ENCODE measurements around the gene ARHGEF19. TPM values are rescaled to one million over a fixed set of nuclear protein-coding genes. Genes with fewer than 3 reads are reported as not detected.
"Not testable (repeated sequence)": the region's sequence is repeated elsewhere in the genome, so short reads cannot be mapped to it uniquely, and the experiment has no call there.

Gene ARHGEF19
- 1 to 10 TPM; 5.5 to 8.4 (median 6.8) TPM for polyA plus RNA-seq

DNA sequence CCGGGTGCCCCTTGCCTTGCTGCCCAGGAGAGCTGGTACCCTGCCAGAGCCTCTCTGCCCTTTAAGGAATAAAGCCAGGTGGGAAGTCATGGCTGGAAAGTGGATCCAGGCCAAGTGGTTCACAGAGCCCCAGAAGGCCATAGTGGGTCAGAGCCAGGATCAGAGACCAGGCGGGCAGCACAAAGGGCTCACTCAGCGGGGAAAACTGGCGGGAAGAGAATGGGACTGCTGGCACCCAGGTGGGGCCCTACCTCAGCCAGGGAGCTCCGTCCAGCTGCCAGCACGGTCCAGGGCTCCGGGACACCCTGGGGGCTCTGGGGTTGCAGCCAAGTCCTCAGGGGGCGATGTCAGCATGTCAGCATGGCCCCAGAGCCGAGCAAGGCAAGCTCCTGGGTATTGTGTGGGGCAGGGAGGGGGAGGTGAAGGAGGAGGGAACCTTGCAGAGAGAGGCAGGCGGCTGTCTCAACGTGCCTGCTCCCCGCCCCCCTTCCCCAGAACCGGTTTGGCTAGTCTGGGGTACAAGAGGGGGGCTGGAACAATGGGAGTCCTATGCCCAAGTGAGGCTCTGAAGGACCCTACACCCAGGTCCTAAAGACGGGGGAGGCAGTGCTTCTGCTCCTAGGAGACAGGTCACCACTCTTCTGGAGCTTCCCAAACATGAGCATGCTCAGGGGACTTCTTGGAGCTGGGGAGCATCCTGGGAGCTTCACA is at the start of gene ARHGEF19:
Gene ARHGEF19, minus strand, starts transcription at position 402 of the 711 bp plus-strand sequence. CDS start 3,598 bp downstream, outside the sequence.
- H3K27ac ChIP-seq (ENCODE audit: low read depth, low read length), result no peak within 1 kb of the TSS
- 14 to 53% (median 49%) methylated on average over 14 of the region's 14 CpGs for WGBS, 3 donors

DNA sequence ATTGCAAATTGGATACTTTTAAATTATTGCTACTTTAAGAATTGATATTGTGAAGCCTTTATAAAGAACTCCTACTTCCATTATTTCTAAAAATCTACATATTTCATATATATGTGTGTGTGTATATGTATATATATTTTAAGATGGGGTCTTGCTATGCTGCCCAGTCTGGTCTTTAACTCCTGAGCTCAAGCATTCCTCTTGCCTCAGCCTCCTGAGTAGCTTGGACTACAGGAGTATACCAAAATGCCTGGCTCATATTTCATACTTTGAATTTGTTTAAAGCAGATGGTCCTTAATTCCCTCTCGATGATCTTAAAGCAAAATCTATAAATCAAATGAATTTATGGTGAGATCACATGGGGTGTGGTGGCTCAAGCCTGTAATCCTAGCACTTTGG is 49.6 kb upstream of the ARHGEF19 start:
- no peak overlapping the region for H3K27ac ChIP-seq (ENCODE audit: low read depth, low read length)
- 80 to 86% (median 86%) methylated on average over 1 of the region's 1 CpG for WGBS, 3 donors

DNA sequence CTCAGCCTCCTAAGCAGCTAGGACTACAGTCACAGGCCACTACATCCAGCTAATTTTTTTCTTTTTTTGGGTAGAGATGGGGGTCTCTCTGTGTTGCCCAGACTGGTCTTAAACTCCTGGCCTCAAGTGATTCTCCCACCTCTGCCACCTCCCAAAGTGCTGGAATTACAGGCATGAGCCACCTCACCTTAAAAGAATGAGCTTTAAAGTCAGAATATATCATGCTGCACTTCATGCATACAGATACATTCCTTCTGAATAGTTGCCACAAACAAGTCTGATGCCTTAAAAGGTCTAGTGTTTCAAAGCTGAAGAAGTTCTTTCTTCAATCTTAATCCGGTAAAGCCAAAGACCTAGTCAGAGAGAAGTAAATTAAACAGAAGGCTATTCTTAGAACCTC is 48.4 kb upstream of the ARHGEF19 start:
- 87 to 92% (median 90%) methylated on average over 1 of the region's 1 CpG for WGBS, 3 donors
- H3K27ac ChIP-seq (ENCODE audit: low read depth, low read length), result no peak overlapping the region

DNA sequence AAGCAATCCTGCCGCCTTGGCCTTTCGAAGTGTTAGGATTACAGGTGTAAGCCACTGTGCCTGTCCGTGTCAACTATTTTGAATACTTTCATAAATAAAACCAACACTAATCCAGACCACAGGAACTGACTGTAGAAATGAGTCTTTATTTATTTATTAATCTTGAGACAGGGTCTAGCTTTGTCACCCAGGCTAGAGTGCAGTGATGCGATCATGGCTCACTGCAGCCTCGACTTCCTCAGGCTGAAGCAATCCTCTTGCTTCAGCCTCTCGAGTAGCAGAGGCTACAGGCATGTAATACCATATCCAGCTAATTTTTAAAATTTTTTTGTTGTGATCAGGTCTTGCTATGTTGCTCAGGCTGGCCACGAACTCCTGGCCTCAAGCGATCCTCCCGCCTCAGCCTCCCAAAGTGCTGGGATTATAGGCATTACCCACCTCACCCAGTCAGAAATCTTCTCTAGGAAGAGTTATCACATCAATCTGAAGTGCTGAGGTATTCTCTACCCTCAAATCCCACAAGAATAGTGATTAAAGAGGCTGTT is 46.2 kb upstream of the ARHGEF19 start:
- H3K27ac ChIP-seq (ENCODE audit: low read depth, low read length), result no peak overlapping the region
- WGBS, 3 donors, result 90 to 99% (median 92%) methylated on average over 9 of the region's 9 CpGs

DNA sequence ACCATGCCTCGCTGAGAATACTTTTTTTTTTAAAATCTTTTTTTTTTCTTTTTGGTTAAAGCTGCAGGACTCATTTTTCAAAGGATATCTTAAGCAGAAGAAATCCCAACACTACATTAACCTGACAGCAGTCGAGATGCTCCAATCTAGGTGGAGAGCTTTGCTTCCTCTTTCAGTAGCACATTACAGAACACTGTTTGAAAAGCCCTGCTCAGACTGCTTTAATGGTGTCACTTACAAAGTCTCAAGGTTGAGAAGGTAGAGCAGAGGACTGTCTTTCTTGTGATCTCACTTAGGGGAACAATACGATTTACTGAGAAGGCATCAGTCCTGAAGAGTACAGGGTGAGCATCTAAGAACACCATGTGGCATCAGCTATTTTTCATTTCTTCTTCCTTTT is 45.5 kb upstream of the ARHGEF19 start:
- 90 to 96% (median 90%) methylated on average over 3 of the region's 3 CpGs for whole genome bisulfite sequencing, 3 donors

DNA sequence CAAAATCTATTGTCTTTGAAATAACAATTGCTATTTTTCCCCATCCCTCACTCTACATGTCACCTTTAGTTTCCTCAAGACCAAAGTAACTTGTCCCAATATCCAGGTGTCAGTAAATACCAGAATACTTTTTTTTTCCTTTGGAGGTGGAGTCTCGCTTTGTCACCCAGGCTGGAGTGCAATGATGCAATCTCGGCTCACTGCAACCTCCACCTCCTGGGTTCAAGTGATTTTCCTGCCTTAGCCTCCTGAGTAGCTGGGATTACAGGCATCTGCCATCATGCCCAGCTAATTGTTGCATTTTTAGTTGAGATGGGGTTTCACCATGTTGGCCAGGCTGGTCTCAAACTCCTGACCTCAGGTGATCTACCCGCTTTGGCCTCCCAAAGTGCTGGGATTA is 45.1 kb upstream of the ARHGEF19 start:
- WGBS, 3 donors, result 94 to 96% (median 94%) methylated on average over 3 of the region's 3 CpGs

More for the DNA sequence above, 45.5 kb upstream of the ARHGEF19 start:
- no peak overlapping the region for H3K27ac ChIP-seq (ENCODE audit: low read depth, low read length)

DNA sequence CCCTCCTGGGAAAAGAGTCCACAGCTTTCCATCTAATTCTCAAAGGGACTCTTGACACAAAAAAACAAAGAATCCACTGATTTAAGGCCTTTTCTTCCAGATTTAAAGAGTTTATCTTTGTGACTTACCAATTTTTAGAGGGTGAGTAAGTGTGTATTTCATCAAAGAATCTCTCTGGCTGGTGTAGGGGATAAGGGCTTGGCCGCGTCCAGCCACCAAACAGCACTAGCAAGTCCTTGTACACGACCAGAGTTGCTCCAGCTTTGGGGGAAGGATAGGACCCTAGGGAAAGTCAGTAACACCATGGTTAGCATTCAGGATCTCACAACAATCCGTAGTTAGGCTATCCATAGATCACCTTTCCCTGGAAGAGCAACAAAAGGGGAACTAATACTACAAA is 44.0 kb upstream of the ARHGEF19 start:
- no peak overlapping the region for H3K27ac ChIP-seq (ENCODE audit: low read depth, low read length)
- WGBS, 3 donors, result 77 to 84% (median 78%) methylated on average over 4 of the region's 4 CpGs

More for the DNA sequence above, 45.1 kb upstream of the ARHGEF19 start:
- not testable (repeated sequence) for H3K27ac ChIP-seq (ENCODE audit: low read depth, low read length)

DNA sequence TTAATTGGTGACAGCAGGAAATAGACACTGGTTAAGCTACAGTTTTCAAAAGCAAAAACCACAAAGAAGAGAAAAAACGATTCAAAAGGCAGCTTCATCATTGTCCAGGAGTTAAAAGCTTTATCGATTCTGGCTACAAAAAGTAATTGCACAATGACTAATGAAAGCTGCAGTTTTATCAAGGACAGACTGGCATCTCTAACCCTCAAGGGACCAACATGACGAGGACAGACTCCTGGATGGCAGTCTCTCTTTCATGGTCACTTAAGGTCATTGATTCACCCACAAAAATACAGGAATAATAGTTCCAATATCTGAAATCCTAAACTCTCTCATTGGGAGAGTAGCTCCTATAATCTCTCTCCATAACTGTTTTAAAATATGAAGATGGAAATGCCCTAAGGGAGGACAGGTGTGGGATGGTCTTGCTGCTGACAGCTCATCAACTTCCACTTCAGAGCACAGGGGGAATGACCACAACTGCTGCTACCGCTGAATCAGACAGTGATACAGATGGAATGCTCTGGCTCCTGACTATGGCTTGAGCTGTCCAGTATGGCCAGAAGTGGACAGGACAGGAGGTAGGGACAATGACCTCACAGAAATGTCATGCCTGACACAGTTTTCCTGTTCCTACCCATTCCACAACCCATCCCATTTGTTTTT is 41.9 kb upstream of the ARHGEF19 start:
- 51 to 69% (median 69%) methylated on average over 4 of the region's 4 CpGs for WGBS, 3 donors
- no peak overlapping the region for H3K27ac ChIP-seq (ENCODE audit: low read depth, low read length)

DNA sequence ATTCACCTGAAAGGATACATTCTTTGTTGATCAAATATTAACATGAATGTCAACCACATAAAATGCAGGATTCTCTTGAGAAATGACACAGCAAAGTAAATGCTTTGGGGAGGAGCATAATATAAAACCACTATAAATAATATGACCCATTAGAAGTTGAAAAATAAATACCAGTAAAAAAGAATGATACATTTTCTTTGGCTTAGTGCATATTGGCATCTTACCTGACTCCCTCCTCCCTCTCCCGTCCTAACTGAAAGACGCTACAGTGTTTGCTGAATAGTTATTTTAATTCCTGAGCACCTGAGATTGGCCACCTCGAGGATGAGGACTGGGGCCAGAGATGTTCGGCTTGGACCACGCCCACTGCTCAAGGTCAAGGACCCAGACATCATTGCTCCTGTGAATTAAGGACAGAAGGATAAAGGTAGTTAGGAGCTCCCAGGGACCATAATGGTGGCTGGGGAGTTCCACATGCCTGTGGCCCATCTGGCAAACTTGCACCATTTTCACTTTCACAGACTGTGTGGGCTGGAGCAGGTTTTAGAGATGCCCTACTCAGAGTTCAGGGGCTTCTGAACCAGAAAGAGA is 41.0 kb upstream of the ARHGEF19 start:
- 52 to 90% (median 88%) methylated on average over 5 of the region's 5 CpGs for WGBS, 3 donors
- no peak overlapping the region for H3K27ac ChIP-seq (ENCODE audit: low read depth, low read length)

DNA sequence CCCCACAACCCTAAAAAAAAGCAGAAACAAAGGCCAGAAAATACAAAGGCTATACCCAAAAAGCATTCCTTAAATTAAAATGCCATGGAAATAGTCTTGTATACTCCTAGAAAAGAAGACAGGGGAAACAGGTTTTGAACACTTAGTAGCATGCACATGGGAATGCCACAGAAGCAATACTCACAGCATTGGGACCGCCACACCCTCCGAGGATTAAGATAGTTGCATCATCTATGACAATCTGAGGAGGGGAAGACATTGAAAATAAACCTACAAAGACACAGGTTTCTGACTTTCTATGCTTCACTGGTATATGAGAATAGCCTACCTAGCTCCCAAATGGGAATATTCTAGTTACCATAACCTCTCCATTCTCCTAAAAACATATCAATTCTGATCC is 40.5 kb upstream of the ARHGEF19 start:
- no peak overlapping the region for H3K27ac ChIP-seq (ENCODE audit: low read depth, low read length)

DNA sequence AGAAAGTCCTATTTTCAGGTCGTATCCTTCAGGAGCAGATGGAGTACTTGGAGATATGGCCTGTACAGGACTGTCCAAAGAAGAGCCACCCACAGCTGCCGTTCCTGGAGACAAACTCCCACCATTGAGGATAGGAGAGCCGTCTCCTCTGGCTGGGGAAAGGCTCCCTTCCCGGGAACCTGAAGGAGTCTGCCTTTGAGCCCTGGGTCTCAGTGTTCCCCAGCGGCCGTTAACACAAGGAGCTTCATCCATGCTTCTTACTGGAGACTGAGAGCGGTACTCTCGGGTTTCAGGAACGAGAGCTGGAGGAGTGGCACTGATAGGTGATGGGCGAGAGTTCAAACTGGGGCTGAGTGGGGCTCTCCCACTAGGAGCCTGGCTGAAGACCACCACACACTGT is 38.9 kb upstream of the ARHGEF19 start:
- WGBS, 3 donors, result 79 to 93% (median 87%) methylated on average over 10 of the region's 10 CpGs

More for the DNA sequence above, 40.5 kb upstream of the ARHGEF19 start:
- 84 to 91% (median 89%) methylated on average over 2 of the region's 2 CpGs for WGBS, 3 donors

DNA sequence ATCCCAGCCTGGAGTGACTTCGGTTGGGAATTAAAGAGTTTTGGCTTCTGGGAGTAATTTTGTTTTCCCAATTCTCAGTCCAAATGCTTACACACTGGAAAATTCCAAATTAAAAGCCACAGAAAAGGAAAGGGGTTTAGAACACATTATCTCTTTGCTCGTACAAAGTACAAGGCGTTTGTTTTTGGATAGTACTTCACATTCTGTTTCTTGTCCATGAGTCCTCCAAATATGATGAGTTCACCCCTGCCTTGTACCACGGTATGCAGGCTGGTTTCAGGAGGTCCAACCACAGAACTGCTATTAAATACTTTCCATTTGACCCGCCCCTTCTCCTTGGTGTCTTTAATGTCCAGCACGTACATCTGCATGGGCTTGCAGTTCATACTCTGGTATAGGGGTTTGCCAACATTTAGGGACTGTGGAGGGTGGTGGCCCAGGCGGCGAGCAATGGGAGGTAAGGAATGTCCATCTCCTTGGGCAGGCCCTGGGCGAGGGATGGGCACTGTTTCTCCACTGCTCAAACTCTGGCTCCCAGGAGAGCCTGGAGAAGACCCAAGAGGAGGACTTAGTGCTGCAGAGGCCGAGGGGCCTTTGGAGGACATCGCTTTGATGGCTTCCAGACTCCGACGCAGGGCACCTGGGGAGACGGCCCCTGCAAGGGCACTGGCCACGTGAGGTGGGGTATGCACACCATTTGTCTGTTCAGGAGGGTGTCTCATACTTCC is 38.2 kb upstream of the ARHGEF19 start:
- no peak overlapping the region for H3K27ac ChIP-seq (ENCODE audit: low read depth, low read length)
- 81 to 83% (median 82%) methylated on average over 15 of the region's 15 CpGs for WGBS, 3 donors

More for the DNA sequence above, 38.9 kb upstream of the ARHGEF19 start:
- H3K27ac ChIP-seq (ENCODE audit: low read depth, low read length), result no peak overlapping the region

DNA sequence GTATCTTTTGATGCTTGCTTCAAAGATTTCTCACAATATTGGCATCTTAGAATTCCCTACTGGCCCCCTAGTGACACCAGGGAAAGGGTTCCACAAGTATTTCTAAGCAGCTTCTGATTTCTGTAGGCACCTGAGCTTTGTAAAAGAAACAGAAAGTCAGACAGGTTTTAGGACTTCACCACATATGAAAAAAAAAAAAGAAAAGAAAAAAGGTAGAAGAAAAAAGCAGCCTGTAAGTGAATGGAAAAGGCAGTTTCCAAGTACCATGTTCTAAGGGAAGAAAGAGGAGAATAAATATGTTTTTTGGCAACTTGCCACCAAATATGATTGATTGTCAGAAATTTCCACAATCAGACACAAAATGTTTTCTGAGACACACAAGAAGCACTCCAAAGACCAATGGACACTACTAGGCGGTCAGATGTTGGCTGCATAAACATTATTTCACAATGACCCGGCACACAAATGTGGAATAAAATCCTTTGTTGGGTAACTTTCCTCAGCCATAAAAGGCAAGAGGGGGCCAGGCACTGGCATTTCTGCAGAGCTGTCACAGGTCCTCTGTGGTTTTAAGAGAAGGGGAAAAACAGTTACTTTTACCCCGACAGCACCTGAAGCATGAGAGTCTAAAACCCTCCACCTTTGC is 37.3 kb upstream of the ARHGEF19 start:
- H3K27ac ChIP-seq (ENCODE audit: low read depth, low read length), result no peak overlapping the region
- 20 to 30% (median 28%) methylated on average over 3 of the region's 3 CpGs for WGBS, 3 donors

DNA sequence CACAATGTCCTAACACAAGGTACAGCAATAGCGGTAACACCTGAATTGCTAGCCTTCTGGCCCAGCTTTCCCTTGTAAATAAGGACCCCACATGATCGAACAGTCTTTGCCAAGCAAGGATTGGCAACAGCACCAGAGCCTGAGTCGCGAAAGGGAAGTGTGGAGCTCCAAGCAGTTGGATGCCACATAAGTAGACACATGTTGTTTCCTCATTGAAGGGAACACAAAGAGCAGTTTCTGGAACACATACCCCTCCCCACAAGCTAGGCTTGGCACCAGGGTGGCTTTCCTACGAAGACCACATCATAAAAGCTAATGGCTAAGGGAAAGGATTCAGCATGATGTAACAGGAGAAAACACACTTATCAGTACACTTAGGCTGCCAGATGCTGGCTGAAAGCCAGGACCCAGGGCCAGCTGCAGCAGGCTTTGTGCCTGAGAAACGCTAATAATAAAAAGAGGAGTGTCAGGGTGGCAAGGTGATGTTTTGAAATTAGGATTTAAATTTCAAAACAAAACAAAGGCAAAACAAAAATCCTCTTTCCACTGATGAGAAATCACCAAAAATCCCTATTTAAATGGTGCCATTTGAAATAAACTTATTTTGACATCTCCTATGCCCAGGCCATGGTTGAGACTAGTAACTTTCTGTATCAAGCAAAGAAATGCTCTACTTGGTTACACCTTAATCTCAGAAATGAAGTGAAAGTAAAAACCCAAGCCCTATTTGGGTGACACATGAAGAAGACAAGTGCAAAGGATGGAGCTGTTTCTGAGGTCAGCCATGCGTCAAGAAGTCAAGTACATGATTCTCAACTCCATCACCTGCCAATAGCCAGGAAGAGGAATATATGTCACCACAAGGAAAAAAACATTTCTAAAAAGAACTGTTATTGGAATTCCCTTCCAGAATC is 36.4 kb upstream of the ARHGEF19 start:
- WGBS, 3 donors, result 19 to 21% (median 21%) methylated on average over 7 of the region's 7 CpGs
- peak overlapping the region; percentile 61 for H3K27ac ChIP-seq (ENCODE audit: low read depth, low read length)

DNA sequence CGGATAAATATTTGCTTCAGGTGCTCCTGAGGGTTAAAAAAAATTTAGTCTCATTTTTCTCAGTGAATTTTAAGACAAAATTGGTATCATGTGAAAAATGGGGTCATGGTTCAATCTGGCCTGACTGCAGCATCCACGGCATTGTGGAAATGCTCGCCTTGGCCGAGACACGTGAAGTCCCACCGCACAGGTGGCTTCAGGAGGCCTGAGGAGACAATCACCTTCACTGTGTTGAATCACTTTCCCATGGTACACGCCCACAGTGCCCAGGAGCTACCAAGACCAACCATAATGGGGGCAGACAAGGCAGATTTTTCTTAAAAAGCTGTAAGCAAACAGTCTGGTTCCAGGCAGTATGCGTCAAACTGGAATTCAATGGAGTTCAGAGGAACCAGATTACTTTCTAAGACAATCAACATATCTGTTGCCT is 35.6 kb upstream of the ARHGEF19 start:
- H3K27ac ChIP-seq (ENCODE audit: low read depth, low read length), result no peak overlapping the region
- 56 to 87% (median 83%) methylated on average over 8 of the region's 8 CpGs for WGBS, 3 donors

DNA sequence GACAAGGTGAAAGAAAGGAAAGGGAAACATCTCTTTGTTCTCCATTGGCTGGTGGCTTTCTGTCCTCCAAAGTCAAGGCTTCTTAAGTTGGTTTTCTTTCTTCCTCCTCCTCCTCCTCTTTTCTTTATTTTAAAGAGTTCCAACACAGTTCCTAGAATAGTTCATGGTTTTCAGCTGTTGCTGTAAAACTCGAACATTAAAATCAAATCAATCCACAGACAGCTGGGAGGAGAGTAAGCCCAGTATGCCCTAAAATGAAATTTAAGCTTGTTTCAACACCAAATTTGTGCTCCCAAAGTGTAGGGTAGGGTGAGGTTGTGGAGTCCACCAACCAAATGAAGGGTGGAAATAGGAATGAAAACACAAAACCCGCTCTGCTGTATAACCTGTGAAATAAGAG is 35.0 kb upstream of the ARHGEF19 start:
- H3K27ac ChIP-seq (ENCODE audit: low read depth, low read length), result no peak overlapping the region
- 75 to 88% (median 84%) methylated on average over 2 of the region's 2 CpGs for WGBS, 3 donors

DNA sequence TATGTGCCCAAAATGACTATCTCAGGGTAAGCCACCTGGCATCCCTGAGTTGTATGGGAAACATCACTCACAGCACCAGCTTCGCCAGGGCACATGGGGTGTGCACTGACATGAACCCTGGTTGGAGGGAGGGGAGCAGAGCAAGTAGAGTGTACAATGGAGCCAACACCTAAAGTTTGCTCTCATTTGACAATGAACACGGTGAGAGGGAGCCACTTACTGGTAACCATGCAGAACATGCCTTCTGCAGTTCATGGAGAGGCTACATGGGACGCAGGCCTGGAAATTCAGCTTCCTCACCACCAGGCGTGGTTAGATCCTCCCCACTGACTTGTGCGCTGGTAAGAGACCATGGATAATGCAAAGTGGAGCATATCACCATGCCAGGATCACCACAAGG is 34.5 kb upstream of the ARHGEF19 start:
- 84 to 87% (median 86%) methylated on average over 5 of the region's 5 CpGs for WGBS, 3 donors
- no peak overlapping the region for H3K27ac ChIP-seq (ENCODE audit: low read depth, low read length)

Measured in adipose tissue (tissue), 3 donors.